ENCODE data around the gene TRIP12. TPM values are rescaled to one million over a fixed set of nuclear protein-coding genes. Genes with fewer than 3 reads are reported as not detected.
"Not testable (repeated sequence)": the region's sequence is repeated elsewhere in the genome, so short reads cannot be mapped to it uniquely, and the experiment has no call there.

The TRIP12 gene
- total RNA-seq, 1 experiment from 2014 or later: 115 TPM

DNA sequence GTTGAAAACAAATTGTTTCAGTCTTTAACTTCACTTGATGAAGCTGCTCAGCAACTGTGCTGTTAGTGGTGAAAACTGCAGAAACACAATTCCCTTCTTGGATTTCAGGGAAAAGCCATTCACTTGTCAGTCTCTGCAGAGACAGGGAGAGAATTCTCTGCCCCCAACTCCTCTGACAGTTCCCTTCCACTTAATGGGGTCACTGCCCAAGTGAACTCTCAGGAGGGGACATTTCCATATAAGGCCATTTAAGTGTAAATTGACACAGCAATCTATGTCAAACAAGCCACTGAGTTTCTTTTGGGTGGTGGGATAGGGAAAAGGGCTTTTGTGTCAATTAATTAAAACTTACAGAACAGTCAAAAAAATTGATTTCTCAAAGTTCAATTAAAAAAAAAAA lies 156.1 kb downstream of the TRIP12 start:
- H3K4me3 Mint-ChIP-seq (ENCODE audit: unreplicated experiment): no peak overlapping the region
- ChIA-PET CTCF (no interaction called here), POLR2A (no interaction called here)
- no peak overlapping the region for H3K27ac Mint-ChIP-seq (ENCODE audit: unreplicated experiment)
- BruUV-seq (replicated peaks): no TSS peak
- no peaks in the 10 kb centered on the region for H3K27me3 ChIP-seq (replicated peaks; ENCODE audit: control insufficient read depth, insufficient read depth, low read length)
- H3K9me3 ChIP-seq: no peaks in the 10 kb centered on the region
- intact Hi-C loops (cut with micrococcal nuclease; ENCODE audit: unreplicated experiment): no loop called here
- no peaks in the 10 kb centered on the region for H3K27me3 Mint-ChIP-seq (ENCODE audit: insufficient read depth, unreplicated experiment)
- no peaks in the 10 kb centered on the region for H3K9me3 Mint-ChIP-seq (ENCODE audit: unreplicated experiment)
- H3K4me1 ChIP-seq: no peaks in the 10 kb centered on the region
- no peak overlapping the region for H3K4me3 ChIP-seq (ENCODE audit: low read depth, low read length)
- H3K36me3 Mint-ChIP-seq (ENCODE audit: insufficient read depth, unreplicated experiment): peaks cover 40% of the 10 kb centered on the region
- TF ChIP-seq, protein P1, sequence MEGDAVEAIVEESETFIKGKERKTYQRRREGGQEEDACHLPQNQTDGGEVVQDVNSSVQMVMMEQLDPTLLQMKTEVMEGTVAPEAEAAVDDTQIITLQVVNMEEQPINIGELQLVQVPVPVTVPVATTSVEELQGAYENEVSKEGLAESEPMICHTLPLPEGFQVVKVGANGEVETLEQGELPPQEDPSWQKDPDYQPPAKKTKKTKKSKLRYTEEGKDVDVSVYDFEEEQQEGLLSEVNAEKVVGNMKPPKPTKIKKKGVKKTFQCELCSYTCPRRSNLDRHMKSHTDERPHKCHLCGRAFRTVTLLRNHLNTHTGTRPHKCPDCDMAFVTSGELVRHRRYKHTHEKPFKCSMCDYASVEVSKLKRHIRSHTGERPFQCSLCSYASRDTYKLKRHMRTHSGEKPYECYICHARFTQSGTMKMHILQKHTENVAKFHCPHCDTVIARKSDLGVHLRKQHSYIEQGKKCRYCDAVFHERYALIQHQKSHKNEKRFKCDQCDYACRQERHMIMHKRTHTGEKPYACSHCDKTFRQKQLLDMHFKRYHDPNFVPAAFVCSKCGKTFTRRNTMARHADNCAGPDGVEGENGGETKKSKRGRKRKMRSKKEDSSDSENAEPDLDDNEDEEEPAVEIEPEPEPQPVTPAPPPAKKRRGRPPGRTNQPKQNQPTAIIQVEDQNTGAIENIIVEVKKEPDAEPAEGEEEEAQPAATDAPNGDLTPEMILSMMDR (IDR thresholded peaks at IDR 0.05; ENCODE audit: insufficient read depth in 1 of 2, low read depth in 1 of 2, low read length in 1 of 2, severe bottlenecking in 1 of 2, unreplicated experiment in 1 of 2): no peak
- H3K36me3 ChIP-seq (ENCODE audit: control insufficient read depth, insufficient read depth, low read length): no peaks in the 10 kb centered on the region
- no peaks in the 10 kb centered on the region for H3K4me1 Mint-ChIP-seq (ENCODE audit: low read depth, unreplicated experiment)
- DNase-seq: no peak

DNA sequence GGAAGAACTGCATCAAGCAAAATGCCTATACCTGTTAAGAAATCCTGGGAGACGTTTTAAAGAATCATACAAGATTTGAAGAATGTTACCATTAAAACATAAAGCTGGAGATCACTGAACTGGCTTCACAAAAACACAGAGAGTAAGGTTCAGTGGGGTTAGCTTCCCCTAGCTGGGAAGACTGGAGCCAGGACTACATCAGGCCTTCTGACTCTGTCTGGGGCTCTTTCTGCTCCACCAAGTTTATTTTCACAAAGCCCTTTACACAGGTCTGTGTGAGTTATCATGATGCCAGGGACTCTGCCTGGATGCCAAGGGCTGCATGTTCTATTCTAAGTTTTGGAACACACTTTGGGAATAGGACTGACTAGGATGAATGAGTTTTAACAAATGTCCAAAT lies 160.1 kb downstream of the TRIP12 start:
- Histone ChIP-seq H3K9me3 (no peaks in the 10 kb centered on the region), H3K4me3 (ENCODE audit: low read depth, low read length) (no peak overlapping the region), H3K27me3 (replicated peaks; ENCODE audit: control insufficient read depth, insufficient read depth, low read length) (no peaks in the 10 kb centered on the region), H3K36me3 (ENCODE audit: control insufficient read depth, insufficient read depth, low read length) (no peaks in the 10 kb centered on the region), H3K4me1 (no peaks in the 10 kb centered on the region)
- no peak for DNase-seq
- Mint-ChIP-seq H3K27ac (ENCODE audit: unreplicated experiment) (no peak overlapping the region), H3K4me3 (ENCODE audit: unreplicated experiment) (no peak overlapping the region), H3K4me1 (ENCODE audit: low read depth, unreplicated experiment) (no peaks in the 10 kb centered on the region), H3K27me3 (ENCODE audit: insufficient read depth, unreplicated experiment) (no peaks in the 10 kb centered on the region), H3K36me3 (ENCODE audit: insufficient read depth, unreplicated experiment) (peaks cover 35% of the 10 kb centered on the region), H3K9me3 (ENCODE audit: unreplicated experiment) (peaks cover 9% of the 10 kb centered on the region)
- intact Hi-C loops (cut with micrococcal nuclease; ENCODE audit: unreplicated experiment): no loop called here
- TF ChIP-seq, protein P1 (IDR thresholded peaks at IDR 0.05; ENCODE audit: insufficient read depth in 1 of 2, low read depth in 1 of 2, low read length in 1 of 2, severe bottlenecking in 1 of 2, unreplicated experiment in 1 of 2): no peak
- ChIA-PET POLR2A (no interaction called here), CTCF (no interaction called here)
- BruUV-seq (replicated peaks): no TSS peak

DNA sequence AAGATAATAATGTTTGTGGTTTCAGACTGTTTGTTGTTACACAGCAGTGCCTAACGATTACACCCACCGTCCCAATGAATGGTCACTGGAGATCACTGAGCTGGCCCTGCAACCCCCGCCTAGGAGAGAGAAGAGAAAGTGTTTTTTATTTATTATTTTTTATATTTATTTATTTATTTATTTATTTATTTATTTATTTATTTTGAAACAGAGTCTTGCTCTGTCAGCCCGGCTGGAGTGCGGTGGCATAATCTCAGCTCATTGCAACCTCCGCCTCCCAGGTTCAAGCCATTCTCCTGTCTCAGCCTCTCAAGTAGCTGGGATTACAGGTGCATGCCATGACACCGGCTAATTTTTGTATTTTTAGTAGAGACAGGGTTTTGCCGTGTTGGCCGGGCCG lies 164.3 kb downstream of the TRIP12 start:
- H3K9me3 Mint-ChIP-seq (ENCODE audit: unreplicated experiment); H3K36me3 ChIP-seq (ENCODE audit: control insufficient read depth, insufficient read depth, low read length); DNase-seq; H3K27me3 Mint-ChIP-seq (ENCODE audit: insufficient read depth, unreplicated experiment); CTCF ChIA-PET; H3K27me3 ChIP-seq (replicated peaks; ENCODE audit: control insufficient read depth, insufficient read depth, low read length); H3K27ac Mint-ChIP-seq (ENCODE audit: unreplicated experiment); POLR2A ChIA-PET; H3K4me3 Mint-ChIP-seq (ENCODE audit: unreplicated experiment); BruUV-seq (replicated peaks); H3K4me1 Mint-ChIP-seq (ENCODE audit: low read depth, unreplicated experiment); H3K4me1 ChIP-seq; H3K4me3 ChIP-seq (ENCODE audit: low read depth, low read length); intact Hi-C loops (cut with micrococcal nuclease; ENCODE audit: unreplicated experiment); H3K9me3 ChIP-seq: not testable (repeated sequence)
- peaks cover 16% of the 10 kb centered on the region for H3K36me3 Mint-ChIP-seq (ENCODE audit: insufficient read depth, unreplicated experiment)
